Neural progenitor cell (in vitro differentiated cells): ENCODE results near the gene PAX7. TPM values are rescaled to one million over a fixed set of nuclear protein-coding genes. Genes with fewer than 3 reads are reported as not detected.

Source experiments
- DNase-seq: peaks from one replicate; pipeline ENCODE4 v3.0.0-alpha.2; 2016; ENCODE audit warnings: low spot score
- H2AFZ ChIP-seq: fragments of 200-600 bp; sonication (generic); replicated peaks from 2 replicates; pipeline ENCODE4 v1.6.1; 2016; ENCODE audit warnings: antibody characterized with exemption
- H3F3A ChIP-seq: fragments of 200-600 bp; sonication (generic); 2 replicates; pipeline ENCODE4 v1.6.1; 2016; ENCODE audit warnings: antibody characterized with exemption, low read depth
- H3K27ac ChIP-seq: fragments of 200-600 bp; sonication (generic); 2 replicates; pipeline ENCODE4 v1.5.1; 2016; ENCODE audit warnings: mild to moderate bottlenecking
- H3K27me3 ChIP-seq: fragments of 200-600 bp; sonication (generic); 2 replicates; pipeline ENCODE4 v1.6.1; 2016; ENCODE audit warnings: mild to moderate bottlenecking, moderate library complexity
- H3K36me3 ChIP-seq: fragments of 200-600 bp; sonication (generic); 2 replicates; pipeline ENCODE4 v1.5.1; 2016
- H3K4me1 ChIP-seq: fragments of 200-600 bp; sonication (generic); 2 replicates; pipeline ENCODE4 v1.6.1; 2016; ENCODE audit warnings: mixed run types
- H3K4me2 ChIP-seq: fragments of 200-600 bp; sonication (generic); 2 replicates; pipeline ENCODE4 v1.6.1; 2016
- H3K4me3 ChIP-seq: fragments of 200-600 bp; sonication (generic); 2 replicates; pipeline ENCODE4 v1.5.1; 2016
- H3K79me2 ChIP-seq: fragments of 200-600 bp; sonication (generic); 2 replicates; pipeline ENCODE4 v1.6.1; 2016; ENCODE audit warnings: low read depth
- H3K9ac ChIP-seq: fragments of 200-600 bp; sonication (generic); 2 replicates; pipeline ENCODE4 v1.6.1; 2016
- H3K9me3 ChIP-seq: fragments of 200-600 bp; sonication (generic); 2 replicates; pipeline ENCODE4 v1.5.1; 2016; ENCODE audit warnings: low read depth
- H4K20me1 ChIP-seq: fragments of 200-600 bp; sonication (generic); 2 replicates; pipeline ENCODE4 v1.6.1; 2016; ENCODE audit warnings: low read depth
- H3K27ac Mint-ChIP-seq: 3 replicates; pipeline ENCODE4 v1.8.0; 2021; ENCODE audit warnings: mixed read lengths
- H3K27me3 Mint-ChIP-seq: 2 replicates; pipeline ENCODE4 v1.8.0; 2022; ENCODE audit warnings: low read depth, mild to moderate bottlenecking, inconsistent platforms, moderate library complexity, mixed read lengths; ENCODE audit not compliant: insufficient read depth
- H3K36me3 Mint-ChIP-seq: 3 replicates; pipeline ENCODE4 v1.8.0; 2021; ENCODE audit warnings: mixed read lengths
- H3K4me1 Mint-ChIP-seq: 3 replicates; pipeline ENCODE4 v1.8.0; 2021; ENCODE audit warnings: mixed read lengths
- H3K4me3 Mint-ChIP-seq: 3 replicates; pipeline ENCODE4 v1.8.0; 2021; ENCODE audit warnings: mild to moderate bottlenecking, moderate library complexity, mixed read lengths
- H3K9me3 Mint-ChIP-seq: 3 replicates; pipeline ENCODE4 v1.8.0; 2020; ENCODE audit warnings: mixed read lengths
- CTCF ChIP-seq: fragments of 200-600 bp; sonication (generic); IDR thresholded peaks from 2 replicates; pipeline ENCODE4 v1.5.1; 2017; ENCODE audit warnings: antibody characterized with exemption, mild to moderate bottlenecking
- EZH2 ChIP-seq: fragments of 200-600 bp; sonication (generic); IDR thresholded peaks from 2 replicates; pipeline ENCODE4 v1.6.1; 2017; ENCODE audit warnings: antibody characterized with exemption, mild to moderate bottlenecking, moderate library complexity
- EZH2phosphoT487 ChIP-seq: fragments of 200-600 bp; sonication (generic); IDR thresholded peaks from 2 replicates; pipeline ENCODE4 v1.6.1; 2017; ENCODE audit warnings: antibody characterized with exemption
- total RNA-seq: library from RNA; depleted of rRNA; stranded (reverse); fragments of >200 nt; gene quantifications from 2 replicates; pipeline ENCODE4 v1.2.3, GENCODE V29; 2015; ENCODE audit warnings: low replicate concordance

PAX7 gene
- total RNA-seq, 1 donor from 2014 or later: 0.06 TPM

GRCh38 chr1:18794051-18794450 is 163.4 kb downstream of the PAX7 start:
- H3K9me3 ChIP-seq: no peaks in the 10 kb centered on the region
- H3K27me3 ChIP-seq: peaks cover 7% of the 10 kb centered on the region
- H3K27ac ChIP-seq: no peak overlapping the region
- Mint-ChIP-seq H3K4me3 (no peak overlapping the region), H3K27ac (peak overlapping the region; percentile 11), H3K27me3 (peaks cover 11% of the 10 kb centered on the region), H3K36me3 (no peaks in the 10 kb centered on the region), H3K9me3 (no peaks in the 10 kb centered on the region), H3K4me1 (peaks cover 17% of the 10 kb centered on the region)
- peak overlapping the region; percentile 36 for H2AFZ ChIP-seq
- TF ChIP-seq CTCF: no peak
- TF ChIP-seq EZH2phosphoT487: no peak
- TF ChIP-seq EZH2: no peak
- H3F3A ChIP-seq: peaks cover 8% of the 10 kb centered on the region
- no peak overlapping the region for H3K4me3 ChIP-seq
- H3K4me1 ChIP-seq: peaks cover 17% of the 10 kb centered on the region
- no peak overlapping the region for H3K4me2 ChIP-seq
- no peak for DNase-seq
- no peak overlapping the region for H3K9ac ChIP-seq
- H3K36me3 ChIP-seq: no peaks in the 10 kb centered on the region
- no peaks in the 10 kb centered on the region for H4K20me1 ChIP-seq
- H3K79me2 ChIP-seq: no peaks in the 10 kb centered on the region

GRCh38 chr1:18794561-18794960 is 163.9 kb downstream of the PAX7 start:
- no peak overlapping the region for H3K4me3 Mint-ChIP-seq
- Histone ChIP-seq H3K9ac (no peak overlapping the region), H3K9me3 (no peaks in the 10 kb centered on the region), H2AFZ (peak overlapping the region; percentile 36), H3K4me2 (peak overlapping the region; percentile 31), H3K79me2 (no peaks in the 10 kb centered on the region), H3K4me1 (peaks cover 17% of the 10 kb centered on the region), H3F3A (peaks cover 8% of the 10 kb centered on the region), H3K27ac (no peak overlapping the region), H3K4me3 (no peak overlapping the region), H3K27me3 (peaks cover 7% of the 10 kb centered on the region), H3K36me3 (no peaks in the 10 kb centered on the region), H4K20me1 (no peaks in the 10 kb centered on the region)
- H3K27me3 Mint-ChIP-seq: peaks cover 11% of the 10 kb centered on the region
- H3K4me1 Mint-ChIP-seq: peaks cover 17% of the 10 kb centered on the region
- no peaks in the 10 kb centered on the region for H3K9me3 Mint-ChIP-seq
- H3K36me3 Mint-ChIP-seq: no peaks in the 10 kb centered on the region
- peak; percentile 64 for DNase-seq
- peak overlapping the region; percentile 11 for H3K27ac Mint-ChIP-seq
- TF ChIP-seq EZH2phosphoT487: no peak
- peak; percentile 51 for TF ChIP-seq CTCF

- peaks cover 17% of the 10 kb centered on the region for H3K4me1 Mint-ChIP-seq
- Histone ChIP-seq H3K9me3 (no peaks in the 10 kb centered on the region), H3K9ac (no peak overlapping the region), H3K4me3 (no peak overlapping the region), H3F3A (peaks cover 8% of the 10 kb centered on the region), H3K79me2 (no peaks in the 10 kb centered on the region), H2AFZ (no peak overlapping the region), H4K20me1 (no peaks in the 10 kb centered on the region), H3K4me2 (peak overlapping the region; percentile 45), H3K27me3 (peaks cover 7% of the 10 kb centered on the region), H3K36me3 (no peaks in the 10 kb centered on the region), H3K27ac (no peak overlapping the region), H3K4me1 (peaks cover 17% of the 10 kb centered on the region)
- H3K27ac Mint-ChIP-seq: no peak overlapping the region
- TF ChIP-seq CTCF (no peak), EZH2 (no peak), EZH2phosphoT487 (no peak)
- peaks cover 11% of the 10 kb centered on the region for H3K27me3 Mint-ChIP-seq
- H3K9me3 Mint-ChIP-seq: no peaks in the 10 kb centered on the region
- H3K4me3 Mint-ChIP-seq: no peak overlapping the region
- DNase-seq: peak; percentile 34
- no peaks in the 10 kb centered on the region for H3K36me3 Mint-ChIP-seq
These were observed 164.5 kb downstream of the PAX7 start for GRCh38 chr1:18795002-18795689.
